Stimulated activated naive B cell treated with anti-CD40 and anti-IgM and Interleukin-4, amounts not matched to agents 10 μg/mL and 1 μg/mL and 100 μg/mL, for 72 hours (primary cell): ENCODE measurements around the gene FOSL1.

Experiments used
- ATAC-seq, 2 donors: fragments of 150-1000 bp; cut with Tn5 transposase; replicated peaks; 2 replicates each; pipeline ENCODE4 v1.10.0; 2021; ENCODE audit warnings: moderate library complexity in 1 of 2
- DNase-seq: peaks from one replicate; pipeline ENCODE4 v3.0.0; 2021
- H3K27ac Mint-ChIP-seq: one replicate; pipeline ENCODE4 v1.8.0; 2022; ENCODE audit warnings: mild to moderate bottlenecking, mixed read lengths
- H3K27me3 Mint-ChIP-seq, 2 donors: one replicate each; pipeline ENCODE4 v1.8.0; 2022; ENCODE audit warnings: mixed read lengths in 2 of 2
- H3K36me3 Mint-ChIP-seq, 2 donors: one replicate each; pipeline ENCODE4 v1.8.0; 2022; ENCODE audit warnings: mixed read lengths in 2 of 2, mild to moderate bottlenecking in 1 of 2
- H3K4me1 Mint-ChIP-seq, 2 donors: one replicate each; pipeline ENCODE4 v1.8.0; 2022; ENCODE audit warnings: mixed read lengths in 2 of 2, mild to moderate bottlenecking in 1 of 2
- H3K4me3 Mint-ChIP-seq, 2 donors: one replicate each; pipeline ENCODE4 v1.8.0; 2022; ENCODE audit warnings: mild to moderate bottlenecking in 2 of 2, mixed read lengths in 2 of 2, moderate library complexity in 1 of 2
- H3K9me3 Mint-ChIP-seq, 2 donors: one replicate each; pipeline ENCODE4 v1.8.0; 2022; ENCODE audit warnings: mixed read lengths in 2 of 2, mild to moderate bottlenecking in 1 of 2

Gene FOSL1

GRCh38 chr11:65844231-65844872 is 55.8 kb downstream of the FOSL1 start:
- no peaks in the 10 kb centered on the region for H3K36me3 Mint-ChIP-seq
- ATAC-seq (no peak), DNase-seq (no peak)
- H3K9me3 Mint-ChIP-seq: no peaks in the 10 kb centered on the region
- H3K4me3 Mint-ChIP-seq: no peak overlapping the region
- peaks cover 0 to 2% of the 10 kb centered on the region in 2 donors for H3K4me1 Mint-ChIP-seq
- no peak overlapping the region for H3K27ac Mint-ChIP-seq
- H3K27me3 Mint-ChIP-seq: no peaks in the 10 kb centered on the region

DNA sequence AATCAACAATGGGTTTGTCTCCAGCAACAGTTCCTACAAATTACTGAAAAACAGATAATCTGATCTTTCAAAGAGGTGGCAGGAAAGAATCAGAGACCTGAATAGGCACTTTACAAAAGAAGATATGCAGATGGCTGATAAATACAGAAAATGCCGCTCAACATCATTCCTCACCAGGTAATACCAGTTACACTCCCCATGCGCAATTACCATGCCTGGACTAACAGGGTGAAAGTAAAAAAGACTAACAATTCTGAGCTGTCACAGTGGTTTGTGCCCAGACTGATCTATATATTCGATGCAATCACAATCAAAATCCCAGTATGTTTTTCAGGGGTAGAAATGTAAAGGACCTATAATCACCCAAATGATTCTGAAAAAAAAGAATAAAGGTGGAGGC is 56.4 kb downstream of the FOSL1 start:
- Mint-ChIP-seq H3K4me1 (peaks cover 0 to 2% of the 10 kb centered on the region in 2 donors), H3K9me3 (no peaks in the 10 kb centered on the region), H3K27me3 (no peaks in the 10 kb centered on the region), H3K36me3 (no peaks in the 10 kb centered on the region), H3K27ac (no peak overlapping the region), H3K4me3 (no peak overlapping the region)
- ATAC-seq: no peak
- DNase-seq: no peak

DNA sequence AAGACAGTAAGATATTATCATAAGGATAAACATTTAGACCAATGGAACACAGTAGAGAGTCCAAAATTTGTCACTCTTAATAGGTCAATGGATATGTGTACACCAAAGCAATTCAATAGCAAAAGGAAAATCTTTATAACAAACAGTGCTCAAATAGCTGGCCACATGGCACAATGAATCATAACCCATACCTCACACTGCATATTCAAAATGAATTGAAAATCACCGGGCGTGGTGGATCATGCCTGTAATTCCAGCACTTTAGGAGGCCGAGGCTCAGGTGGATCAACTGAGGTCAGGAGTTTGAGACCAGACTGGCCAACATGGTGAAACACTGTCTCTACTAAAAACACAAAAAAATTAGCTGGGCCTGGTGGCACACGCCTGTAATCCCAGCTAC is 58.0 kb downstream of the FOSL1 start:
- H3K27ac Mint-ChIP-seq: no peak overlapping the region
- no peaks in the 10 kb centered on the region for H3K4me1 Mint-ChIP-seq
- no peak for ATAC-seq
- no peaks in the 10 kb centered on the region for H3K36me3 Mint-ChIP-seq
- no peaks in the 10 kb centered on the region for H3K9me3 Mint-ChIP-seq
- no peak for DNase-seq
- H3K4me3 Mint-ChIP-seq: no peak overlapping the region
- H3K27me3 Mint-ChIP-seq: no peaks in the 10 kb centered on the region
